HEK293 (cell line): ENCODE results near the gene PTX3.

Experiments used
- ZBTB1 ChIP-seq: fragments of 450-650 bp; formaldehyde crosslinking; IDR thresholded peaks from 2 replicates; pipeline ENCODE4 v1.5.1; 2016; ENCODE audit warnings: missing biosample characterization, missing genetic modification characterization
- ZNF560 ChIP-seq: fragments of 450-650 bp; formaldehyde crosslinking; IDR thresholded peaks from 2 replicates; pipeline ENCODE4 v1.5.1; 2017; ENCODE audit warnings: missing biosample characterization, missing genetic modification characterization, borderline replicate concordance

- TF ChIP-seq ZNF560 (tag by site-specific recombination) (no peak), ZBTB1 (tag by site-specific recombination) (no peak)
These were observed 6.9 kb upstream of the PTX3 start for GRCh38 chr3:157429708-157430107.
